NCI-H128 (cell line): Measurements from ENCODE around the gene TIMP4.

ENCODE experiments used
- DNase-seq: peaks from one replicate; lab custom pipeline; 2025; ENCODE audit not compliant: unreplicated experiment; lab: John Stamatoyannopoulos, UW

The TIMP4 gene

DNA sequence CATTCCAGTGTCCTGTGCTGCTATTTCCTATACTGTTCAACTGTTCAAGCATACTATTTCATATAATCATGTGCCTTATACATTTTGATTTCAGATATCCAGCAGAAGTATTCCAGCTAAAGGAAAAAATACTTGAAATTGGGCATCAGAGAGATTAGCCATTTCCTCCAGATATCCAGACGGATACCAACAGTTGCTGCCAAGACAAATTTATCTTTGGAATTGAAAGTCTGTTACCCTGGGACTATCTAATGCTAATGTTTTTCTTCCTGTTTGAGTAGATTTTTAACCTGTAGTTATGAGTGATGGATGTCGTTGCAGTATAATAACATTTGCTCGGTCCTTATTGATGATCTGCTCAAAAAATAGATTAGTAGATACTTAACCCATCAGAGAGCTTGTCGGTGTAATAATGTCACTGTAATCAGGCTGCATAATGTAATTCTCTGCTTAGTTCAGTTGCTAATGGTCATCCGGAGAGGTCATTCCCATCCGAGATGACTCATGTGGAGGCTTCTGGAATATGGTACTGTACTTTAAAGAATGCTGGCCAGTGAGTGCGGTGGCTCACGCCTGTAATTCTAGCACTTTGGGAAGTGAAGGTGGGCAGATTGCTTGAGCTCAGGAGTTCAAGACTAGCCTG lies 51.5 kb downstream of the TIMP4 start:
- DNase-seq: no peak
